GM18517 (cell line): ENCODE results near the gene DHX29.
A peak's percentile ranks its signal among the peaks of the same experiment; 100 is the strongest.
"Not testable (repeated sequence)": the region's sequence is repeated elsewhere in the genome, so short reads cannot be mapped to it uniquely, and the experiment has no call there.

Experiments
- ATAC-seq: cut with Tn5 transposase; IDR thresholded peaks from one replicate; pipeline ENCODE4 v1.9.1; 2021; ENCODE audit warnings: mild to moderate bottlenecking, moderate library complexity; ENCODE audit not compliant: unreplicated experiment

DHX29 gene

DNA sequence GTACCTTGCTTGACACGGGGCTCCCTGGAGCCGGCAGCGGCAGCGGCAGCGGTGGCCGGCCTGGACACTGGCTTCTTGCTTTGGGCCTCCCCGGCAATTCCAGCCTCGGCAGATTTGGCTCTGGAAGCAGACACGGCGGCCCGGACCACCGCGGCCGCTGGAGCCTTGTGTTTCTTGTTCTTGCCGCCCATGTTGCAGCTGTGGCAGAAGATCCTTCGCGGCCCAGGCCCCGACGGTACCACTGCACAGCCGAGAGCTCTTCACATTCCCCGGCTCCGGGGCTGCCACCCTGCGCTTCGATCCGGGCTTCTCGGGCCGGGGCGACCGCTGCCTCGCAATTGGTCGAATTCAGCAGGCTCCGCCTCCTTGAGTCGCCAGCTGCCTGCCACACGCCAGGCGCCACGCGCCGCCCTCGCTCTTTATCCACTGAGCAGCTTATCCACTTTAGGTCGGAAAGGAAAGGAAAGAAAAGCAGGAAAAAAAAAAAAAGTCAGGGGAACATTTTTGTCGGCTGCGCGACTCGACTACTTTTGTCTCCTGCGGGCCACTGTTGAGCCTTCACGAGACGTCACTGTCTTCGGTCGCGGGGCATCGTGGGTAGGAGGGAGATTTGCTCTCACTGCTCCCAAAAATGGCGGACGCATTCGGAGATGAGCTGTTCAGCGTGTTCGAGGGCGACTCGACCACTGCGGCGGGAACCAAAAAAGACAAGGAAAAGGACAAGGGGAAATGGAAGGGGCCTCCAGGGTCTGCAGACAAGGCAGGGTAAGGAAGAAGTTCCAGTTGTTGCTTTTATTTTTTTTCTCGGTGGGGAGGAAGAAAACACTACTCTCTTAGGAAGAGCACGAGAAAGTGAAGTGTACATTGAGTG, at the start of gene DHX29, which contains the start of gene MTREX:
Gene DHX29 (minus strand): TSS at position 312 of the 871 bp plus-strand sequence. CDS start 121 bp downstream, at position 191.
Gene MTREX (plus strand): TSS at position 607 of the 871 bp plus-strand sequence. CDS start 25 bp downstream, at position 632.
- peak; percentile 84 for ATAC-seq

DNA sequence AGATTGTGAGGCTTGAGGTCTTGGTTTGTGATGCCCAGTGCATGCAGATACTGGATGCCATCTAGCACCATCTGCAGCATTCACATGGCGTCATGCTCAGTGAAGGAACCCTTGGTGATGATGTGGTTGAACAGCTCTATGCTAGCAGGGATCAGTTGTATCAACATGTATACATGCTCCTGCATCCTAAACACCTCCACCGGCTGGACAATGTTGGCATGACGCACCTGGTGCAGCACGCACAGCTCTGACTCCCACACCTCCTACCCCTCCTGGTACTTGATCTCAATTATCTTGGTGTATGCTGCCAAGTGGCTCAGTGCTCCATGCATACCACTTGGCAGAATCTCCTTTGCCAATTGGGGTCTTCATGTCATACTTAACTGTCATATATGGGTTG, 49.4 kb upstream of the DHX29 start:
- no peak for ATAC-seq

GRCh38 chr5:55350754-55351153, 43.3 kb upstream of the DHX29 start:
- ATAC-seq: no peak

DNA sequence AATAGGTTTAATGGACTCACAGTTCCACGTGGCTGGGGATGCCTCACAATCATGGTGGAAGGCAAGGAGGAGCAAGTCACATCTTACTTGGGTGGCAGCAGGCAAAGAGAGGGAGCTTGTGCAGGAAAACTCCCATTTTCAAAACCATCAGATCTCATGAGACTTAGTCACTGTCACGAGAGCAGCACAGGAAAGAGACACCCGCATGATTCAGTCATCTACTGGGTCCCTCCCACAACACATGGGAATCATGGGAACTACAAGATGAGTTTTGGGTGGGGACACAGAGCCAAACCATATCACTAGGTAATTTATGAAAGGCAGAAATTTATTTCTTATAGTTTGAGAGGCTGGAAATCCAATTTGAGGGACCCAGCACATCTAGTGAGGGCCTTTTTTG, 40.3 kb upstream of the DHX29 start:
- ATAC-seq: no peak

- ATAC-seq: no peak
These were observed 37.8 kb upstream of the DHX29 start for GRCh38 chr5:55345327-55345726.

DNA sequence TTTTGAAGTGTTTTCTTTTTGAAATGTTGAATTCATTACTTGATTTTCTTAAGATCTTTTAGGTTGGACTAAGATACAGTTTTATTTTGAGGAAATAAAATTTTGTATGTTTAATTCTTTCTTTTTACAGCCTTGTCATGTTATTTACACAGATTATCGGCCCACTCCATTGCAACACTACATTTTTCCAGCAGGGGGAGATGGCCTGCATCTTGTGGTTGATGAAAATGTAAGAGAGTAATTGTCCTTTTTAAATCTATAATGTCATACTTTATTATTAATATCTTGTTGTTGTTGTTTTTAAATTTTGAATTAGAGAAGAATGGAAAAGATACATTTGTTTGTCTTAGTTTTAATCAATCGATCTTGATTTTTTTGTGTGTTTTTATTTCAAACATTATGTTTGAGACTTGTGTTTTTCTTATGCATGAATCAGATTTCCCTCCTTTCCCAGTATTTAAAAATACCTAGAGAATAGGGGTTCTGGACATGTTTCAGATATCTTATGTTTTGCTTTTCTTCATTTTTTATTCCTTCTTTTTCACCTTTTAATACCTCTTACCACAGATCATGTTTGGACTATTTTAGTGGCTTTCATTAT, 37.0 kb upstream of the DHX29 start:
- no peak for ATAC-seq

- no peak for ATAC-seq
These were observed 36.1 kb upstream of the DHX29 start for GRCh38 chr5:55343609-55344008.

- ATAC-seq: no peak
These were observed 35.6 kb upstream of the DHX29 start for GRCh38 chr5:55343107-55343506.

- peak; percentile 67 for ATAC-seq
These were observed 31.3 kb upstream of the DHX29 start for GRCh38 chr5:55338810-55339243.

- ATAC-seq: no peak
These were observed 30.7 kb upstream of the DHX29 start for GRCh38 chr5:55338092-55338613.

- ATAC-seq: no peak
These were observed 26.3 kb upstream of the DHX29 start for GRCh38 chr5:55333811-55334210.

GRCh38 chr5:55333017-55333416, 25.5 kb upstream of the DHX29 start:
- no peak for ATAC-seq

DNA sequence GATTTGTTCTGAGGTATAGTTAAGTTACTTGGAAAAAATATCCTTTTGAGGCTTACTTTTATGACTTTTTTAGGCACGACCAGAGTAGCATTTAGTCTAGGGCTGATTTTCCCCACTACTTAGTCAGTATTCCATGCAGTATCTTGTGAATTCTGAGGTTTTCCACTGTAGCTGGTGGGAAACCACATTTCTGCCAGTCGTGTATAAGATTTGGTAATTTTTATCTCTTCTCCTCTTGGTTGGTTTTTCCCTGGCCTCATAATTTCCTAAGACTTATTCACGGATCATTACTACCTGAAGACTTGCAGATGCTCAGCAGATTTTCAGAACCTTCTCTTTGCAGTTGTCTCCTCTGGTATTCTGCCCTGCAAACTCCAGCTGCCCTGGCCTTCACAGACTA, 23.8 kb upstream of the DHX29 start:
- ATAC-seq: no peak

DNA sequence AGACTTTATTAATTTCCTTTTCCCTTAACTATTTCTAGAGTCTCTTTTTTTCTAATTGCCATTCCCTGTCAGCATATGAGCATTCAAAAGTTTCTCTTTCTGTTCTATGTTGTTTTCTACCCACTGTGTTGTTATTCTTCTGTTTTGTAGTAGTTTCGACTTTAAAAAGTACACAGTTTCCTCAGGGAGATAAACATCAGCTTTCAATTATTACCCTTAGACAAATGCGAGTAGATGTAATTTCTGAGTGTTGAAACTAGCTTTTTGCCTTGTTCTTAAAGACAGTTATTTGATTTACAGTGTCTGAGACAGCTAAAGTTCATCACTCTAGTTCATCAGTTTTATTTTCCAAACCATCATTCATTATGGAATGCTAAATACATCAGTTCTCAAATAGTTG, 19.8 kb upstream of the DHX29 start:
- no peak for ATAC-seq

GRCh38 chr5:55325621-55326020, 18.1 kb upstream of the DHX29 start:
- ATAC-seq: no peak

- ATAC-seq: no peak
These were observed 17.4 kb upstream of the DHX29 start for GRCh38 chr5:55324815-55325418.

GRCh38 chr5:55324006-55324405, 16.5 kb upstream of the DHX29 start:
- no peak for ATAC-seq

GRCh38 chr5:55320571-55320970, 13.1 kb upstream of the DHX29 start:
- no peak for ATAC-seq

DNA sequence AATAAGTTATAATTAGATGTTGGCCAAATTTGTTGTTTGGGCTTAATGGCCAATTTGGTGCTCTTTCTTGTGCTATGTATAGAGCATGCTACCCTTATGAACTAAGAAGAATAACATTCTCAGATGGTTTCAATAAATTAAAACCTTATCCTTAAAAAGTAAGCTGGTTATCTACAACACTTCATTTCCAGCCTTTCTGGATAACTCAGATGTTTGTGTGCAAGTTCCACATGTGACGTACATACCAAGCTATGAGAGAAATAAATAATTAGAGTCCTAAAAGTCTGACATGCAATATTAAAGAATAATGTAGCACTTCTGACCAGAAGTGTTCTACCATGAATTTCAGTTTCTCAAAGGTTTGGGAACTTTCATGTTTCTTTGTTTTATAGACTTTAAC, 12.0 kb upstream of the DHX29 start:
- no peak for ATAC-seq

DNA sequence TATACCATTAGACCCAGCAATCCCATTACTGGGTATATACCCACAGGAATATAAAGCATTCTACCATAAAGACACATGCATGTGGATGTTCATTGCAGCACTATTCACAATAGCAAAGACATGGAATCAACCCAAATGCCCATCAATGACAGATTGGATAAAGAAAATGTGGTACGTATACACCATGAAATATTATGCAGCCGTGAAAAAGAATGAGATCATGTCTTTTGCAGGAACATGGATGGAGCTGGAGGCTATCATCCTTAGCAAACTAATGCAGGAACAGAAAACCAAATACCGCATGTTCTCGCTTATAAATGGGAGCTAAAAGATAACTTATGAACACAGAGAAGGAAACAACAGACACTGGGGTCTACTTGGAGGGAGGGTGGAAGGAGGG, 10.7 kb upstream of the DHX29 start:
- ATAC-seq: not testable (repeated sequence)

DNA sequence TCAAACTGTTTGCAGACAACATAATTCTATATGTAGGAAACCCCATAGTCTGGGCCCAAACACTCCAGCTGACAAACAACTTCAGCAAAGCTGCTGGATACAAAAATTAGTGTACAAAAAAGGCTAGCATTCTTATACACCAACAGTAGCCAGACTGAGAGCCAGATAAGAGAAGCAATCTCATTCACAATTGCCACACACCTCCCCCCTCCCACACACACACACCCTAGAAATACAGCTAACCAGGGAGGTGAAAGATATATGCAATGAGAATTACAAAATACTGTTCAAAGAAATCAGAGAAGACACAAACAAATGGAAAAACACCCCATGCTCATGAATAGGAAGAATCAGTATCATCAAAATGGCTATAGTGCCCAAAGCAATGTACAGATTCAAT, 9.3 kb upstream of the DHX29 start:
- ATAC-seq: no peak

GRCh38 chr5:55316289-55316688, 8.8 kb upstream of the DHX29 start:
- ATAC-seq: no peak
